Stomach (tissue), 4 donors: ENCODE measurements around the gene AIG1.

Experiments used
- CTCF ChIP-seq, 7 experiments: fragments of 450-650 bp in 4 of 7; fragments of 200-600 bp in 3 of 7; sonication (generic) in 3 of 7; IDR thresholded peaks; one replicate each; pipeline ENCODE4 v1.5.1; 2016 to 2019; ENCODE audit warnings: antibody characterized with exemption in 7 of 7, control low read depth in 2 of 7, mild to moderate bottlenecking in 1 of 7
- EP300 ChIP-seq: sonication (generic); formaldehyde crosslinking; IDR thresholded peaks from one replicate; pipeline ENCODE4 v1.6.1; 2017; ENCODE audit warnings: antibody characterized with exemption

GRCh38 chr6:143061597-143062385 lies 1.1 kb downstream of the AIG1 start:
- no peak for TF ChIP-seq EP300
- TF ChIP-seq CTCF (IDR thresholded peaks at IDR 0.05) = no peak
